Cardiac muscle cell (in vitro differentiated cells and primary cell): ENCODE measurements around the gene CHMP4B. TPM values are rescaled to one million over a fixed set of nuclear protein-coding genes. Genes with fewer than 3 reads are reported as not detected.

Source experiments
- DNase-seq, 2 donors: peaks; one replicate each; pipeline versions ENCODE4 v3.0.0 to v3.0.0-alpha.2; 2010 to 2017; ENCODE audit warnings: low read depth in 1 of 2, low spot score in 1 of 2
- H3K27ac ChIP-seq: fragments of 200-600 bp; sonication (generic); 2 replicates; pipeline ENCODE4 v1.5.1; 2016
- H3K27me3 ChIP-seq: fragments of 200-600 bp; sonication (generic); 2 replicates; pipeline ENCODE4 v1.6.0; 2016; ENCODE audit warnings: control low read depth
- H3K36me3 ChIP-seq: fragments of 200-600 bp; sonication (generic); 2 replicates; pipeline ENCODE4 v1.5.1; 2016; ENCODE audit warnings: control low read depth
- H3K4me1 ChIP-seq: fragments of 200-600 bp; sonication (generic); 2 replicates; pipeline ENCODE4 v1.8.1; 2017; ENCODE audit warnings: low read depth, mild to moderate bottlenecking, mixed run types
- H3K4me3 ChIP-seq: fragments of 200-600 bp; sonication (generic); 2 replicates; pipeline ENCODE4 v1.5.1; 2016; ENCODE audit warnings: mild to moderate bottlenecking
- H3K9me3 ChIP-seq: fragments of 200-600 bp; sonication (generic); 2 replicates; pipeline ENCODE4 v1.5.1; 2017; ENCODE audit warnings: low read depth, mild to moderate bottlenecking, control low read depth
- CTCF ChIP-seq: IDR thresholded peaks from 2 replicates; pipeline ENCODE4 v1.5.1; 2012; ENCODE audit warnings: low read depth, mild to moderate bottlenecking, low read length
- polyA plus RNA-seq: library from polyadenylated mRNA; unstranded; fragments of >200 nt; fragmentation: Nextera tagmentation; extraction: Ambion mirVana; gene quantifications from 2 replicates; pipeline ENCODE4 v1.2.1, GENCODE V29; 2016
- total RNA-seq: library from RNA; depleted of rRNA; stranded (reverse); fragments of >200 nt; gene quantifications from 2 replicates; pipeline ENCODE4 v1.2.3, GENCODE V29; 2016

The CHMP4B gene
- total and polyA plus RNA-seq, 2 experiments from 2014 or later = 4.6 to 110 TPM

- H3K27ac ChIP-seq = peak overlapping the region; percentile 58
- H3K27me3 ChIP-seq = no peaks in the 10 kb centered on the region
- no peaks in the 10 kb centered on the region for H3K36me3 ChIP-seq
- H3K4me3 ChIP-seq = no peak overlapping the region
- peaks cover 52% of the 10 kb centered on the region for H3K4me1 ChIP-seq
- H3K9me3 ChIP-seq = no peaks in the 10 kb centered on the region
- TF ChIP-seq CTCF = no peak
- no peak for DNase-seq
These were observed 16.6 kb downstream of the CHMP4B start for GRCh38 chr20:33827634-33828325.

- no peak for DNase-seq
- Histone ChIP-seq H3K27ac (peak overlapping the region; percentile 58), H3K4me3 (no peak overlapping the region), H3K27me3 (no peaks in the 10 kb centered on the region), H3K9me3 (no peaks in the 10 kb centered on the region), H3K4me1 (peaks cover 58% of the 10 kb centered on the region), H3K36me3 (no peaks in the 10 kb centered on the region)
- TF ChIP-seq CTCF = no peak
These were observed 17.2 kb downstream of the CHMP4B start for GRCh38 chr20:33828326-33828844.

GRCh38 chr20:33828967-33829560, 17.9 kb downstream of the CHMP4B start:
- Histone ChIP-seq H3K27ac (peak overlapping the region; percentile 65), H3K4me3 (no peak overlapping the region), H3K36me3 (no peaks in the 10 kb centered on the region), H3K27me3 (no peaks in the 10 kb centered on the region), H3K4me1 (peaks cover 63% of the 10 kb centered on the region), H3K9me3 (no peaks in the 10 kb centered on the region)
- TF ChIP-seq CTCF = no peak
- no peak for DNase-seq

GRCh38 chr20:33829636-33830035, 18.5 kb downstream of the CHMP4B start:
- DNase-seq = no peak
- no peak overlapping the region for H3K4me3 ChIP-seq
- H3K36me3 ChIP-seq = no peaks in the 10 kb centered on the region
- H3K9me3 ChIP-seq = no peaks in the 10 kb centered on the region
- TF ChIP-seq CTCF = no peak
- no peaks in the 10 kb centered on the region for H3K27me3 ChIP-seq
- H3K4me1 ChIP-seq = peaks cover 57% of the 10 kb centered on the region
- H3K27ac ChIP-seq = peak overlapping the region; percentile 65

- H3K4me1 ChIP-seq = peaks cover 51% of the 10 kb centered on the region
- H3K27me3 ChIP-seq = no peaks in the 10 kb centered on the region
- H3K9me3 ChIP-seq = no peaks in the 10 kb centered on the region
- DNase-seq = peak in 1 of 2 donors; percentile 45
- no peak overlapping the region for H3K27ac ChIP-seq
- no peaks in the 10 kb centered on the region for H3K36me3 ChIP-seq
- TF ChIP-seq CTCF = no peak
- no peak overlapping the region for H3K4me3 ChIP-seq
These were observed 19.2 kb downstream of the CHMP4B start for GRCh38 chr20:33830371-33830770.
